ENCODE measurements around the gene ACER3. TPM values are rescaled to one million over a fixed set of nuclear protein-coding genes. Genes with fewer than 3 reads are reported as not detected.

The ACER3 gene
- total RNA-seq, 1 experiment from 2014 or later: 13.7 TPM

DNA sequence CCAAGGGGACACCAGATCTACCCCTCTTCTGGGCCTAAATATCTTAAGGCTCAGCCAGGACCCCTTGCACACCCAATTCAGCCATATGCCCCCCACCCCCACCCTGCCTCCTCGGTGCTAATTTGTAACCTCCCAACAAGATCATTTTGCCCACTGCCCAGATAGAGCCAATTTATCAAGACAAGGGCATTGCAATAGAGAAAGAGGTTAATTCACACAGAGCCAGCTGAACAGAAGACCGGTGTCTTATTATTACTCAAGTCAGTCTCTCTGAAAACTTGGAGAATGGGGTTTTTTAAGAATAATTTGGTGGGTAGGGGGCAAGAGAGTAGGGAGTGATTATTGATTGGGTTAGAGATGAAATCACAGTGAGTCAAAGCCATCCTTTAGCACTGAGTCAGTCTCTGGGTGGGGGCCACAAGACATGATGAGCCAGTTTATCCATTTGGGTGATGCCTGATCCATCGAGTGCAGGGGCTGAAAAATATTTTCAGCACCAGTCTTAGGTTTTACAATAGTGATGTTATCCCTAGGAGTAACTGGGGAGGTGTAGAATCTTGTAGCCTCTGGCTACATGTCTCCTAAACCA, 196.2 kb downstream of the ACER3 start:
- peaks cover 12% of the 10 kb centered on the region; the same call in 1 of the 2 replicates for H3K4me1 Mint-ChIP-seq
- H3K4me3 Mint-ChIP-seq: no peak overlapping the region
- peaks cover 3% of the 10 kb centered on the region for H3K27me3 Mint-ChIP-seq (ENCODE audit: low read depth)
- DNase-seq (ENCODE audit: low spot score) (no peak), ATAC-seq (no peak)
- H3K9me3 Mint-ChIP-seq: peaks cover 34% of the 10 kb centered on the region
- H3K36me3 Mint-ChIP-seq: peaks cover 5% of the 10 kb centered on the region; the same call in 1 of the 2 replicates
- TF ChIP-seq, protein P1, sequence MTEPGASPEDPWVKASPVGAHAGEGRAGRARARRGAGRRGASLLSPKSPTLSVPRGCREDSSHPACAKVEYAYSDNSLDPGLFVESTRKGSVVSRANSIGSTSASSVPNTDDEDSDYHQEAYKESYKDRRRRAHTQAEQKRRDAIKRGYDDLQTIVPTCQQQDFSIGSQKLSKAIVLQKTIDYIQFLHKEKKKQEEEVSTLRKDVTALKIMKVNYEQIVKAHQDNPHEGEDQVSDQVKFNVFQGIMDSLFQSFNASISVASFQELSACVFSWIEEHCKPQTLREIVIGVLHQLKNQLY (CRISPR knock-in tag; IDR thresholded peaks at IDR 0.05): no peak
- no peak for TF ChIP-seq JAZF1 (CRISPR knock-in tag; IDR thresholded peaks at IDR 0.05)
- TF ChIP-seq, protein P2, sequence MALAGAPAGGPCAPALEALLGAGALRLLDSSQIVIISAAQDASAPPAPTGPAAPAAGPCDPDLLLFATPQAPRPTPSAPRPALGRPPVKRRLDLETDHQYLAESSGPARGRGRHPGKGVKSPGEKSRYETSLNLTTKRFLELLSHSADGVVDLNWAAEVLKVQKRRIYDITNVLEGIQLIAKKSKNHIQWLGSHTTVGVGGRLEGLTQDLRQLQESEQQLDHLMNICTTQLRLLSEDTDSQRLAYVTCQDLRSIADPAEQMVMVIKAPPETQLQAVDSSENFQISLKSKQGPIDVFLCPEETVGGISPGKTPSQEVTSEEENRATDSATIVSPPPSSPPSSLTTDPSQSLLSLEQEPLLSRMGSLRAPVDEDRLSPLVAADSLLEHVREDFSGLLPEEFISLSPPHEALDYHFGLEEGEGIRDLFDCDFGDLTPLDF (CRISPR knock-in tag; IDR thresholded peaks at IDR 0.05): no peak
- TF ChIP-seq, protein P3, sequence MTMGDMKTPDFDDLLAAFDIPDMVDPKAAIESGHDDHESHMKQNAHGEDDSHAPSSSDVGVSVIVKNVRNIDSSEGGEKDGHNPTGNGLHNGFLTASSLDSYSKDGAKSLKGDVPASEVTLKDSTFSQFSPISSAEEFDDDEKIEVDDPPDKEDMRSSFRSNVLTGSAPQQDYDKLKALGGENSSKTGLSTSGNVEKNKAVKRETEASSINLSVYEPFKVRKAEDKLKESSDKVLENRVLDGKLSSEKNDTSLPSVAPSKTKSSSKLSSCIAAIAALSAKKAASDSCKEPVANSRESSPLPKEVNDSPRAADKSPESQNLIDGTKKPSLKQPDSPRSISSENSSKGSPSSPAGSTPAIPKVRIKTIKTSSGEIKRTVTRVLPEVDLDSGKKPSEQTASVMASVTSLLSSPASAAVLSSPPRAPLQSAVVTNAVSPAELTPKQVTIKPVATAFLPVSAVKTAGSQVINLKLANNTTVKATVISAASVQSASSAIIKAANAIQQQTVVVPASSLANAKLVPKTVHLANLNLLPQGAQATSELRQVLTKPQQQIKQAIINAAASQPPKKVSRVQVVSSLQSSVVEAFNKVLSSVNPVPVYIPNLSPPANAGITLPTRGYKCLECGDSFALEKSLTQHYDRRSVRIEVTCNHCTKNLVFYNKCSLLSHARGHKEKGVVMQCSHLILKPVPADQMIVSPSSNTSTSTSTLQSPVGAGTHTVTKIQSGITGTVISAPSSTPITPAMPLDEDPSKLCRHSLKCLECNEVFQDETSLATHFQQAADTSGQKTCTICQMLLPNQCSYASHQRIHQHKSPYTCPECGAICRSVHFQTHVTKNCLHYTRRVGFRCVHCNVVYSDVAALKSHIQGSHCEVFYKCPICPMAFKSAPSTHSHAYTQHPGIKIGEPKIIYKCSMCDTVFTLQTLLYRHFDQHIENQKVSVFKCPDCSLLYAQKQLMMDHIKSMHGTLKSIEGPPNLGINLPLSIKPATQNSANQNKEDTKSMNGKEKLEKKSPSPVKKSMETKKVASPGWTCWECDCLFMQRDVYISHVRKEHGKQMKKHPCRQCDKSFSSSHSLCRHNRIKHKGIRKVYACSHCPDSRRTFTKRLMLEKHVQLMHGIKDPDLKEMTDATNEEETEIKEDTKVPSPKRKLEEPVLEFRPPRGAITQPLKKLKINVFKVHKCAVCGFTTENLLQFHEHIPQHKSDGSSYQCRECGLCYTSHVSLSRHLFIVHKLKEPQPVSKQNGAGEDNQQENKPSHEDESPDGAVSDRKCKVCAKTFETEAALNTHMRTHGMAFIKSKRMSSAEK (CRISPR knock-in tag; IDR thresholded peaks at IDR 0.05; ENCODE audit: borderline replicate concordance): no peak
- TF ChIP-seq ZNF423 (CRISPR knock-in tag; IDR thresholded peaks at IDR 0.05): no peak
- no peak for TF ChIP-seq JUN (CRISPR knock-in tag; IDR thresholded peaks at IDR 0.05)
- no peak for TF ChIP-seq PRRX2 (CRISPR knock-in tag; IDR thresholded peaks at IDR 0.05)
- TF ChIP-seq, protein P4, sequence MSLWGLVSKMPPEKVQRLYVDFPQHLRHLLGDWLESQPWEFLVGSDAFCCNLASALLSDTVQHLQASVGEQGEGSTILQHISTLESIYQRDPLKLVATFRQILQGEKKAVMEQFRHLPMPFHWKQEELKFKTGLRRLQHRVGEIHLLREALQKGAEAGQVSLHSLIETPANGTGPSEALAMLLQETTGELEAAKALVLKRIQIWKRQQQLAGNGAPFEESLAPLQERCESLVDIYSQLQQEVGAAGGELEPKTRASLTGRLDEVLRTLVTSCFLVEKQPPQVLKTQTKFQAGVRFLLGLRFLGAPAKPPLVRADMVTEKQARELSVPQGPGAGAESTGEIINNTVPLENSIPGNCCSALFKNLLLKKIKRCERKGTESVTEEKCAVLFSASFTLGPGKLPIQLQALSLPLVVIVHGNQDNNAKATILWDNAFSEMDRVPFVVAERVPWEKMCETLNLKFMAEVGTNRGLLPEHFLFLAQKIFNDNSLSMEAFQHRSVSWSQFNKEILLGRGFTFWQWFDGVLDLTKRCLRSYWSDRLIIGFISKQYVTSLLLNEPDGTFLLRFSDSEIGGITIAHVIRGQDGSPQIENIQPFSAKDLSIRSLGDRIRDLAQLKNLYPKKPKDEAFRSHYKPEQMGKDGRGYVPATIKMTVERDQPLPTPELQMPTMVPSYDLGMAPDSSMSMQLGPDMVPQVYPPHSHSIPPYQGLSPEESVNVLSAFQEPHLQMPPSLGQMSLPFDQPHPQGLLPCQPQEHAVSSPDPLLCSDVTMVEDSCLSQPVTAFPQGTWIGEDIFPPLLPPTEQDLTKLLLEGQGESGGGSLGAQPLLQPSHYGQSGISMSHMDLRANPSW (CRISPR knock-in tag; conservative IDR thresholded peaks at IDR 0.05; ENCODE audit: low read depth): no peak
- TF ChIP-seq ESRRA (CRISPR knock-in tag; IDR thresholded peaks at IDR 0.05; ENCODE audit: borderline replicate concordance): no peak
- TF ChIP-seq ZNF396 (CRISPR knock-in tag; IDR thresholded peaks at IDR 0.05; ENCODE audit: borderline replicate concordance): no peak
- TF ChIP-seq NFATC4 (CRISPR knock-in tag; IDR thresholded peaks at IDR 0.05): no peak
- no peak for TF ChIP-seq OVOL2 (CRISPR knock-in tag; IDR thresholded peaks at IDR 0.05; ENCODE audit: borderline replicate concordance)
- no peak for TF ChIP-seq ZNF232 (CRISPR knock-in tag; IDR thresholded peaks at IDR 0.05)
- TF ChIP-seq, protein P5, sequence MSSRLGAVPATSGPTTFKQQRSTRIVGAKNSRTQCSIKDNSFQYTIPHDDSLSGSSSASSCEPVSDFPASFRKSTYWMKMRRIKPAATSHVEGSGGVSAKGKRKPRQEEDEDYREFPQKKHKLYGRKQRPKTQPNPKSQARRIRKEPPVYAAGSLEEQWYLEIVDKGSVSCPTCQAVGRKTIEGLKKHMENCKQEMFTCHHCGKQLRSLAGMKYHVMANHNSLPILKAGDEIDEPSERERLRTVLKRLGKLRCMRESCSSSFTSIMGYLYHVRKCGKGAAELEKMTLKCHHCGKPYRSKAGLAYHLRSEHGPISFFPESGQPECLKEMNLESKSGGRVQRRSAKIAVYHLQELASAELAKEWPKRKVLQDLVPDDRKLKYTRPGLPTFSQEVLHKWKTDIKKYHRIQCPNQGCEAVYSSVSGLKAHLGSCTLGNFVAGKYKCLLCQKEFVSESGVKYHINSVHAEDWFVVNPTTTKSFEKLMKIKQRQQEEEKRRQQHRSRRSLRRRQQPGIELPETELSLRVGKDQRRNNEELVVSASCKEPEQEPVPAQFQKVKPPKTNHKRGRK (CRISPR knock-in tag; IDR thresholded peaks at IDR 0.05; ENCODE audit: borderline replicate concordance): no peak
- TF ChIP-seq FOXJ3 (CRISPR knock-in tag; IDR thresholded peaks at IDR 0.05; ENCODE audit: borderline replicate concordance): no peak
- no peak for TF ChIP-seq GTF2I (CRISPR knock-in tag; conservative IDR thresholded peaks at IDR 0.05)
- ChIA-PET POLR2A (no interaction called here), CTCF (interaction anchor here (0.7 to 8.5 kb wide), 5 partner anchors 8 to 266 kb away, joined by 3 to 51 read pairs (median 4); no protein-coding TSS in a partner anchor)
- no peak overlapping the region for H3K27ac Mint-ChIP-seq

Data from WTC11 (cell line).